C4-2B (cell line): ENCODE data around the gene C8B.

ENCODE experiments used
- ZFX ChIP-seq: fragments of 450-650 bp; IDR thresholded peaks from 2 replicates; pipeline ENCODE4 v1.6.1; 2017
- TF ChIP-seq, protein P1 (sequence below): fragments of 450-650 bp; conservative IDR thresholded peaks from 2 replicates; pipeline ENCODE4 v1.5.1; 2017; ENCODE audit warnings: mild to moderate bottlenecking

DNA sequence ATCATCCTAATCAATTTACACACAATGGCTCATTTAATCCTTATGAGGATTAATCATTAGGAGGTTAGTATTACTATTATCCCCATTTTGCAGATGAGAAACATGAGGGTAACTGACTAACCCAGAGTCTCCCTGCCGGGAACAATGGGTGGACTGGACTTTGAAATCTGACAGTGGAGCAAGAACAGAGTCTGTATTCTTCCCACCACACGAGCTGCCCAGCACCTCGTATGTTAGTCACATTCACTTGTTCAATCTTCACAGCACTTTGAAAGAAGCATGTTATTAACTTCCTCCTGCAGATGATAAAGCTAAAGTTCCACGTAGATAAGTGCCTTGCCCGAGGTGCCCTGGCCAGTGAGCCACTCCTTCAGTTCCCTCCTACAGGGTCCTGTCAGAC lies 12.4 kb downstream of the C8B start:
- TF ChIP-seq, protein P1, sequence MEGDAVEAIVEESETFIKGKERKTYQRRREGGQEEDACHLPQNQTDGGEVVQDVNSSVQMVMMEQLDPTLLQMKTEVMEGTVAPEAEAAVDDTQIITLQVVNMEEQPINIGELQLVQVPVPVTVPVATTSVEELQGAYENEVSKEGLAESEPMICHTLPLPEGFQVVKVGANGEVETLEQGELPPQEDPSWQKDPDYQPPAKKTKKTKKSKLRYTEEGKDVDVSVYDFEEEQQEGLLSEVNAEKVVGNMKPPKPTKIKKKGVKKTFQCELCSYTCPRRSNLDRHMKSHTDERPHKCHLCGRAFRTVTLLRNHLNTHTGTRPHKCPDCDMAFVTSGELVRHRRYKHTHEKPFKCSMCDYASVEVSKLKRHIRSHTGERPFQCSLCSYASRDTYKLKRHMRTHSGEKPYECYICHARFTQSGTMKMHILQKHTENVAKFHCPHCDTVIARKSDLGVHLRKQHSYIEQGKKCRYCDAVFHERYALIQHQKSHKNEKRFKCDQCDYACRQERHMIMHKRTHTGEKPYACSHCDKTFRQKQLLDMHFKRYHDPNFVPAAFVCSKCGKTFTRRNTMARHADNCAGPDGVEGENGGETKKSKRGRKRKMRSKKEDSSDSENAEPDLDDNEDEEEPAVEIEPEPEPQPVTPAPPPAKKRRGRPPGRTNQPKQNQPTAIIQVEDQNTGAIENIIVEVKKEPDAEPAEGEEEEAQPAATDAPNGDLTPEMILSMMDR = no peak
- no peak for TF ChIP-seq ZFX
